Measurements from ENCODE around the gene PTK7.
"Not testable (repeated sequence)": the region's sequence is repeated elsewhere in the genome, so short reads cannot be mapped to it uniquely, and the experiment has no call there.

PTK7 gene

DNA sequence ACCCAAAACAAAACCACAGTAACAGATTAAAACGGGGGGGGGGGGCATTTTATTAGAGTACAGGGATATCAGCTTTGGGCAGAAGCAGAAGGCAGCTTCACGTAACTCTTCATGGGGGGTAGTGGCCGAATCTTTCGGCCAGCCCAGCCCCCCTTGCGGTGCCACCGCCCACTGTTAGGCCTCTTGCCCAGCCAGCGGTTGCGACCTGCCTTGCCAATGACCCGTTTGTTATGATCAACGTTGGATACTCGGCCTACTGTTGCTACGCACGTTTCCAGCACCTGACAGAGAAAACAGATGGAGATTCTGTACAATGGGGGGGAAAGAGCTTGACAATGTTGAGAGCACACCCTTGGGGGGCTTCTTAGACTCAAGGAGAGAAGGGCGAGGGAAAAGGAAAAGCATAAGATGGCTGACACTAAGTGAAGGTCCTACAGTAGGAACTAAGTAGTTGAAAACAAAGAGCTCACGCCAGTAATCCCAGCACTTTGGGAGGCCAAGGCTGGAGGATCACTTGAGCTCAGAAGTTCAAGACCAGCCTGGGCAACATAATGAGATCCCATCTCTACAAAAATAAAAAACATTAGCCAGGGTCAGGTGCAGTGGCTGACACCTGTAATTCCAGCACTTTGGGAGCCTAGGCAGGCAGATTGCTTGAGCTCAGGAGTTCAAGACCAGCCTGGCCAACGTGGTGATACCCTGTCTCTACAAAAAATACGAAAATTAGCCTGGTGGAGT lies 21.7 kb upstream of the PTK7 start:
- no peak for DNase-seq

DNA sequence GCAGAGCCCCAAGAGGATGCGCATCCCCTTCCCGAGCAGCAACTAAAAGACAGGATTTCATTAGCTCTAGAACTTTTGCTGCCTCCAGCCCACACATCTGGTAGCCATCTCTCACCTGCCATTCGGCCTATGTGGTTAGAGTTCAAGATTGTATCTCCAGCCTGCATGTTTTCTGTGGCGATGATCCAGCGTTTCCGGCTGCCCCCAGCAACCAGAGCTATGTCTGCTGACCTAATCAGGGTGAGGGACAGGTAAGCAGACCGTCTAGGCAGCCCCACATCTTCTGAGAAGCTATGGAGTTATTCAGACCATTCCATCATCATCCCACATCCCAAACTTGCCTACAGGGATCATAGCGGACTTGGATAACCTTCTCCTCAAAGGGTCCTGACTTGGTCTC lies 20.1 kb upstream of the PTK7 start:
- no peak for DNase-seq

DNA sequence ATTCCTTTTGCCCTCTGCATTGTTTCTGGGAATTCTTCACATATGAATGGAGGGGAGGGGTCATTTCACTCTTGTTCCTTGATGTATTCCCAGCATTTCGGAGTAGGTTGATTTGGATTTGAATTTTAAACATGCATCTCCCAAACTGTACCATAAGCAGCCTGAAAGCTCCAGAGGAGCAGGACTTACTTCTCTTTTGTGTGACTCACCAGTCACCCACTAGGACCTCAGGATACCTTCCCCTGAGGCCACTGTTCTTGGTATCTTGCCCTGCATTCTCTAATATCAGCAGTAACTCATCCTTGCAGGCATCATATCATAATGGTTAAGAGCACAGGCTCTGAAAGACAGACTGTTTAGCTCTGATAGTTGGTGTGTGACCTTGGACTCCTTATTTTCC lies 17.6 kb upstream of the PTK7 start:
- no peak for DNase-seq

DNA sequence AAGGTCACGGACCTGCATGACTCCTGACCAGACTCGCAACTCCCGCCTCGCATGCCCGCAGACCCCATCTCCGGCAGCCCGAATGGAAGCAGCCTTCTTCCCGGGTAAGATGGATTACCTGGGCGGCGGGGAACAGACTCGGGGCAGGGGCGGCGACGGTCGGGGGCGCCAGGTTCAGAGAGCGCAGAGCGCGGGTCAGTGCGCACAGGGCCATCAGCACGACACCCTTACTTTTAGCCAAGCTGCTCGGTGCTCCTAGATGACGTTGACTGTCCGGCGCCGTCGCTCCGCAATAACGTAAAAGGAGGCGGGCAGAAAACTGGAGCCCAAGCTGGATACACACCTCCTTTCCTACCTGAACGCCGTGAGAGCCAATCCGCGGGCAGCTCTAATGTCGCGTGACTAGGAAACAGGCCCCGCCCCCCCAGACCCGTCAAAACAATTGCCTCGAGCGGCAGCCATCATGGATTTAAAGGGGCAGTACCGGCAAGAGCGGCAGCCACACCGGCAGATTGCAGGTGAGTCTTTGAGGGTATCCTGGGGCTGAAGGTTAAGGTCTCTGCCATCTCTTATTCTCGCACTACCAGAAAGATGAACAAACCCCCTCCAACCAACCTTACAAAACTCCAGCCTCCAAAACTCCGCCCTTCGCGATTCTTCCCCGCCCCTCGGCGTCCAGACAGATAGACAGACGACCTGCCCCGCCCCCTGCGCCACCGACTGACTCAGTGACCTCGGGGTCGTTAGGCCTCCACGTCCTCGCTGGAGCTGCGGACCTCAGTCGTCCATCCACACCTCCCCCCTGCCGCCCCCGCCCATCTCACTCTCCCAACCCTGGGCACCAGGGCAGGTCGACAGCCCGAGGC lies 16.7 kb upstream of the PTK7 start, which contains the start of the genes KLC4 and MRPL2:
Gene KLC4 (plus strand): TSS at position 464 of the 866 bp plus-strand sequence. CDS start 1,705 bp downstream, outside the sequence.
Gene MRPL2 (minus strand): TSS at position 267 of the 866 bp plus-strand sequence. CDS start 53 bp downstream, at position 214.
- peak; percentile 86 for DNase-seq

DNA sequence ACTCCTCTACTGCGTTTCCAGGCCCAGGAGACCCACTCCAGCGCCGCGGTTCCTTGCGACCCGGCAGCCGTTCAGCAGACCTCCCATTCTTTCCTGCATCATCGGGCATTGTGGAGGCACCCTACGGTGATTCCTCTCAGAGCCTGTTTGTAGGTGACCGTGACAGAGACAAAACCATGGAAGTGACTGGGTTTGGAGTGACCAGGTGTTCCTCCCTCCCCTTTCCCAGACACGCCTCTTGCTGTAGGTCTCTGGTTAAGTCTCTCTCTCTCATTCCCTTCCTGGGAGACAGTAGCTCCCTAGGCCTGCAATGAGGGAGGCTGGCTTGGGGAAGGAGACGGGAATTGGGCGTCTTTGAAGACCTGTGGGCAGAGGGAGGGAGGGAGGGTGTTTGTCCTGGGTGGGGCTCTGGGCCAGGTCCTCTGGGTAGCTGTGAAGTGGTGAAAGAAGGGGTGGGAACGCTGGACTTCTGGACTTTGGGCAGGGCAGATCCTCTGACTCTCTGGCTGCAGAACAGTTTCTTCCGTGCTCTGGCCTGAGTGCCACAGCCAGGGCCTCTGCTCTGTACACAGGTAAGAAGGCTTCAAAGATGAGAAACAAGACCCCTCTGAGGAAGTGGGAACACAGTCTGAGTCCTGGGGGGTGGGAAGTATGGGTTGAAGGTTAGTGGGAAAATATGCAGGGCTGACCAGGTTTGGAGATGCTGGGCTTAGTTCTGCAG lies 15.9 kb upstream of the PTK7 start:
- no peak for DNase-seq

DNA sequence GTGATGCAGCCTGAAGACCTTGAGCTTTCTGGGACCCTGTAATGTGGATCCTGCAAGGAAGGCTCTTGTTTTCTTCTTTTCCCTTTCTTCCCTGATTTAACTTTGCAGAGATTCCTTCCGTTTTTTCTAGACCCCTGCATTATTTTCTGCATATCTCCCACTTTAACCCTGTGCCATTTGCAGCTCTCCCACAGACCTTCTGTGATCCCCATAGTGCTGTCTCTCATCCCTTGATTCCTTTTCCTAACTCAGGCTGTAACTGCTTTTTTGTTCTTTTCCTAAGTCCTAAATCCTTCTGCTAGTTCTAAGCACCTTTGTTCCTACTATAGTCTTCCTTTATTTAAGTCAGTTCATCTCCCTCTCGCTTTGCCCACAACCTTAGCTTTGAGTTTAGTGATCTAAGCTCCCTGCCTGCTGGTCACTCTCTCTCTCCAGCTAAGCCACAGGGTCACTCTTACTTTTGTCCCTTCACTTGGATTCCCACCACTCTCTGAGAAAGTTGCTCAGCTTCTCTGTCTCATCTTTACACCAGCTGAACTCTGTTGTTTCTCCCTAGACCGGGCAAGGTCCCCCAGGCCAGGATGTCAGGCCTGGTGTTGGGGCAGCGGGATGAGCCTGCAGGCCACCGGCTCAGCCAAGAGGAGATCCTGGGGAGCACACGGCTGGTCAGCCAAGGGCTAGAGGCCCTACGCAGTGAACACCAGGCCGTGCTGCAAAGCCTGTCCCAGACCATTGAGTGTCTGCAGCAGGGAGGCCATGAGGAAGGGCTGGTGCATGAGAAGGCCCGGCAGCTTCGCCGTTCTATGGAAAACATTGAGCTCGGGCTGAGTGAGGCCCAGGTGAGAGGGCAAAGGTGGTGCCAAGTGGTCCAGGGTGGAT lies 15.1 kb upstream of the PTK7 start:
- no peak for DNase-seq

DNA sequence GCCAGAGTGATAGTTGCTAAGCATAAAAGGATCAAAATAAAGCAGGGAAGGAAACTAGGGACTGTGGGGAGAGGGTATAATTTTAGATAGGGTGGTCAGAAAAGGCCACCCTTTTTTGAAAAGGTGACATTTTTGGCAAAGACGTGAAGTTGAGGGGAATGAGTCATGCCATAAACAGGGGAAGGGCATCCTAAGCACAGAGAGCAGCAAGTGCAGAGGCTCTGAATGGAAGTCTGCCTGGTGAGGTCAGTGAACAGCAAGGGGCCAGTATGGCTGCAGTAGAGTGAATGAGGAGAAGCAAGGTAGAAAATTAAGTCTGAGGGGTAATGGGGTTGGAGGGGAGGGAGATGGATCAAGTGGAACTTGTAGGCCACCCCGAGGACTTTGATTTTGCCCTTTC lies 14.3 kb upstream of the PTK7 start:
- DNase-seq: no peak

DNA sequence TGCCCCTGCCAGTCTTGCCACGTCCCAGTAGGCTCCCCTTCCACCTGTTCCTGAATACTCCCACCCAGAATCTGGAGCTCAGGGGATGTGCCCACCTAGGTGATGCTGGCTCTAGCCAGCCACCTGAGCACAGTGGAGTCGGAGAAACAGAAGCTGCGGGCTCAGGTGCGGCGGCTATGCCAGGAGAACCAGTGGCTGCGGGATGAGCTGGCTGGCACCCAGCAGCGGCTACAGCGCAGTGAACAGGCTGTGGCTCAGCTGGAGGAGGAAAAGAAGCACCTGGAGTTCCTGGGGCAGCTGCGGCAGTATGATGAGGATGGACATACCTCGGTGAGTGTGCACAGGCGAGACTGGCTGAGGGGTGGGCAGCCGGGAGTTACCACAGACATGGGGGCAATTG lies 13.3 kb upstream of the PTK7 start:
- DNase-seq: no peak

DNA sequence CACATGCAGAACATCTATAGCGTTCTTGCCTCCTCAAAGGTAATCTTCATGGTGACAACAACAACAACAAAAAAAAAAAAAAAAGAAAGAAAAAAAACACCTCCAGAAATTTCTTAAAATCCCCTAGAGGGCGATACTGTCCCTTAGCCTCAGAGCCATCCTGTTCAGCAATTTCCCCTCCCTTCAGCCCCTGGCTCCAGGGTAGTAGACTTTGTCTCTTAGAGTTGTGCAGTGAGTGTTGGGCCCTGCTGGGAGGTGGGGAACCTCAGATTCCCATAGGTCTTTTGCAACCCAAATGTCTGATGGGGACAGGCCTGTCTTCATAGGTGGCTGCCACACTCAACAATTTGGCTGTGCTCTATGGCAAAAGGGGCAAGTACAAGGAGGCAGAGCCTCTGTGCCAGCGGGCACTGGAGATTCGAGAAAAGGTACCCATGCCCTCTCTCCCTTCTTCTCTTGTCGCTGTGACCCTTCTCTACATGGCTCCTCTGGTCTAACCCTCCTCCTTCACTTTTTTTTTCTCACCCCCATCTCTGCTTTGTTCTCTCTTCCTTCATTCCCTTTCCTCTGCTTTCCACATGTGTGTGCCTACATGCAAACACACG lies 6.0 kb upstream of the PTK7 start:
- DNase-seq: no peak

DNA sequence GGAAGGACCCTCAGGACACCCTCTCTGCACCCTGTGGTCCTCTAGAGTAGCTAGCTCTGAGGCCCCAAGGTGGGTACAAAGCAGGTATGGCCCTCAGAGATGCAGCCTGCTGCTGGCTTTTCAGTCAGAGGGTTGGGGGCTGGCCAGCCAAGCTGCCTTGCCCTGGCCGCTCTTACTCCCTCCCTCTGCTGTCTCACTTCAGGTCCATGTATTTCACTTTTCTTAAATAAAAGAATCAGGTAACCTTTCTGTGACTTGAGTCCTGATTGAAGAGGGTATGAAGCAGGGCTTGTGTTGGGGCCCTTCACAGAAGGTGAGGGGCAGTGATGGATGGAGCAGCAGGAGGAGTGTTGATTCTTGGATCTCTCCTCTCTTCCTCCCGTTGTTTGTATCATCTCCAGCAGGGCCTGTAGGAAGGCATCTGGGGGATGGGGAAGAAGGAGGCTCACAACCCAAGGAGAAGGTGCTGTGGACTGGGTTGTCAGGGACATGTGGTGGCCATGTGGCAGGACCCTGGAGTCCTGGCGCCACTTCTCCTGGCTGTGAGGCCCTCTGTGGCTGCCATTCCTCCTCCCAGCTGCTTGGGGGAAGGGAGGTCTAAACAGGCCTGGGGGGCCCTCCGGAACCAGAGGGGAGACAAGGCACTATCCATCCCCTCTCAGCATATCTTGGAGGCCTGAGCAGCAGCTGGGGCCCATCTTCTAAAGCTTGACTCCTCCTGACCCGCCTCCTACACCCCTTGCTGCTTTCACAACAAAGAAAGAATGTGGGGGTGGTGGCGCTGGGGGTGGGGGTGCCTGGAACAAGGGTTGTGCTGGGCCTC lies 1.1 kb upstream of the PTK7 start:
- DNase-seq: no peak

DNA sequence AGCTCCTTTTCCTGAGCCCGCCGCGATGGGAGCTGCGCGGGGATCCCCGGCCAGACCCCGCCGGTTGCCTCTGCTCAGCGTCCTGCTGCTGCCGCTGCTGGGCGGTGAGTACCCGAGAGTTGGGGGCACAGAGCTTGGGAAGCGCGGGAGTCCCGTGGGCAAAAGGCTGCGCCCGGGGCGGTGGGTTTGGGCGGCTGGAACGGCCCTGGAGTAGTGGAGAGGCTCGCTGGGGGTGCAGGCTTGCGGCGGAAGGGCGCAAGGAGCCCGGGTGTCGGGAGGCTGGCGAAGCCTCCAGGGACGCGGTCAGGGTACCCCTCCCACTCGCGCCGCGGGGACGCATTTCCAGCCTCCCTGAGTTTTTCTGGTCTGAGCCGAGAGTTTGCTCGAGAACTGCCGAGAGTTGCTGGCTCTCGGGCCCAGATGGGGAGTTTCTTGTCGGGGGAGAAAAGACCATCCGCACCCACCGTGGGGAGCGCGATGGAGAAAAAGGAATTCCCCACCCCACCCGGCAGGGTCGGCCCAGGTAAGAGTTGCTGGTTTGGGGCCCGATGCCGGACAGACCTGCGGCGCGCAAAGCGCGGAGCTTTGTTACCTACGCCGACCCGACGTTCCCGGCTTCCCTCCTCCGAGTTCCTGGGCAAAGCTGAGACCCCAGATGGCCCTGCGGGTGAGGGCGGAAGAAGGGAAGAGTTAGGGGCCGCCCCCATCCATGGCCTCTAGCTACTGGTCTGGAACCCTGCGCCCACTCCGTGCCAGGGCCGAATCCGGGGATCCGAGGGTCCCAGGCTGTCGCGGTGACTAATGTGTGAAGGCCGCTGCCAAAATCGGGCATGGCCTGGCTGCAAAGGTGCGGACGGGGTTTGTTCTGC lies 584 bp downstream of the PTK7 start:
- no peak for DNase-seq

DNA sequence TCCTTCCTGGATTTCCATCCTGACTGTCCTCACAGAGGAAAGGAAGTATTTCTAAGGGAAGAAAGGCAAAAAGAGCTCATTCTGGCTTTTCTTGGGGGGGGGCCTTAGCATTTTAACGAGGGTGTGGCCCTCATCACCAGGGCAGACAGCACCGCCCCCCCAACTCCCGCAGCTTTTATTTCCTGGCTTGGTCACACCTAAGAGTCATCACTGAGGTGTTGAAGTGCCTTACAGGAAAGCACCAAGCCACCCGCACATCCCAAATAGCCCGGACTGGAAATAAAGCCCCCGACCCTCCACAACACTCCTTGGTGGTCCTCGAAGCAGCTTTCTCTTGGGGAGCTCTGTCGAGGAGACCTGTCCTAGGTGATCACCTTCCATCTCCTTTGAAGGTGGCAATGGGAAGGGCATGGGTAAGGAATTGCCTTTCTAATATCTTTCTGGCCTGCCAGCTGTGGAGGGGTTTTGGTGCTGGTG lies 1.3 kb downstream of the PTK7 start:
- DNase-seq: no peak

DNA sequence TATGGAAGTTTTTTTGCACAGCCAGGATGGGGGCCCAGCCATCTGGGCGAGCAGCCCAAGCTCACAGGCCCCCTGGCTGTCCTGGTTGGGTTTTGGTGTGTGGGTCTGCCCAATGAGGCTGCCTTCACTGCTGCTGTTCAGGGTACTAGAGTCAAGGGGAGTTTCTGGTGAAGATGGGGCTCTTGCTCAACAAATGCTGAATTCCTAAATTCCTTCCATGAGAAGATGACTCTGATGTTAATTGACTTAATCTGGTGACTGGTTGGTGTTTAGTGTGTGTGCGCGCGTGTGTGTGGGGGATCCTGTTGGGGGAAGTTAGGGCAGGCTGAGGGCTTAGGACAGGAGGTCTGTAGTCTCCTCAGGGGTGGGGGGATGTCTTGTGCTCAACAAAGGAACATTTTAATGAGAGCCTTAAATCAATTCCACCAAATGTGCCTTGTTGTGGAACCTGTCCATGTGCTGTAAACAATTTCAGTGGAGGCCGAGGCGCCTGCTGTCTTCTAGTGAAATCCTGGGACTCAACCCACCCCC lies 1.9 kb downstream of the PTK7 start:
- DNase-seq: no peak

DNA sequence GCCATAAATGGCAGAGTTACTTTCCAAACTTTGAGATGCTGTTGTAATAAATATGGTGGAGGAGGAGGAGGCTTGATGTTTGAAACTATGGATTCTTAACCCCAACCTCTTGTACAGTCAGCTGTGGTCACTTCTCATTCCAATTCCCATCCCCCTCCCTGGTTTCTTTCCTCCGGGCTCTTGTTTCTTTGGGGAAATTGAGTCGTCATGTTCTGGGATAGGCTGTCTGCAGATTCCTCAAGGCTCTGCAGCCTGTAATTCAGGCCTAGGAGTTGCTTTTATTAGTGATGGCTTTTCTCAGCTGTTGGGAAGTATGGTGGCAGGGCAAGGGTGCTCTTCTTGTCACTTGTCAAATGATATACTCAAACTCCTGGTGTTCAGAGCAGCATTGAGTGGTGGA lies 2.6 kb downstream of the PTK7 start:
- no peak for DNase-seq

DNA sequence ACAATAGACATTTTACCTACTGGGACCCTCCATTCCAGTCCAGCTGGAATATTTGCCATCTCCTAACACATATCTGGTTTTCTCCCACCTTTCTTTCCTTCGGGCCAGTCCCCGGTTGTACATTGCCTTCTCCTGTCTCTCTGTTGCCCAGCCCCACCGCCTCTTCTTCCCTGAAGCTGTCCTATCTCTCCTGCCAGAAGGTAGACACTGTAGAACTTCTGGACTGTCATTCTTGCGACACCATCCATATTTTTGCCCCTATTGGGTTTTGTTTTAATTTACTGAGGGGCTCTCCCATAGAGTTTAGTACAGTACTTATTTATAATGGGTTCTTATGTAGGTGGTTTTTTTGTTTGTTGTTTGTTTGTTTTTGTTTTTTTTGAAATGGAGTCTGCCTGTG lies 4.9 kb downstream of the PTK7 start:
- no peak for DNase-seq

DNA sequence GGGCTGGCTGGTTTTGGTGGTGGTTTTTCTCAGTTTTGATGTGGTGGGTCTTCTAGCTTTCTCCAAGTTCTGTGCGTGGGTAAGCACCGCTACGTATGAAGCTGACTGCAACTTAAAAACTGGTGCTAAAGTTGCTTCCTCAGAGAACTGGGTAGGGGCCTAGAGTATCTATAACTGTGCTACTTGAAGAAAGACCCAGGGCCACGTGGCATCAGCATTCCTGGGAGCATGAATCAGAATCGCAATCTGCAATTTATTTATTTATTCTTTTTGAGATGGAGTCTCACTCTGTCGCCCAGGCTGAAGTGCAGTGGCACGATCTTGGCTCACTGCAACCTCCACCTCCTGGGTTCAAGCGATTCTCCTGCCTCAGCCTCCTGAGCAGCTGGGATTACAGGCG lies 5.8 kb downstream of the PTK7 start:
- DNase-seq: not testable (repeated sequence)

DNA sequence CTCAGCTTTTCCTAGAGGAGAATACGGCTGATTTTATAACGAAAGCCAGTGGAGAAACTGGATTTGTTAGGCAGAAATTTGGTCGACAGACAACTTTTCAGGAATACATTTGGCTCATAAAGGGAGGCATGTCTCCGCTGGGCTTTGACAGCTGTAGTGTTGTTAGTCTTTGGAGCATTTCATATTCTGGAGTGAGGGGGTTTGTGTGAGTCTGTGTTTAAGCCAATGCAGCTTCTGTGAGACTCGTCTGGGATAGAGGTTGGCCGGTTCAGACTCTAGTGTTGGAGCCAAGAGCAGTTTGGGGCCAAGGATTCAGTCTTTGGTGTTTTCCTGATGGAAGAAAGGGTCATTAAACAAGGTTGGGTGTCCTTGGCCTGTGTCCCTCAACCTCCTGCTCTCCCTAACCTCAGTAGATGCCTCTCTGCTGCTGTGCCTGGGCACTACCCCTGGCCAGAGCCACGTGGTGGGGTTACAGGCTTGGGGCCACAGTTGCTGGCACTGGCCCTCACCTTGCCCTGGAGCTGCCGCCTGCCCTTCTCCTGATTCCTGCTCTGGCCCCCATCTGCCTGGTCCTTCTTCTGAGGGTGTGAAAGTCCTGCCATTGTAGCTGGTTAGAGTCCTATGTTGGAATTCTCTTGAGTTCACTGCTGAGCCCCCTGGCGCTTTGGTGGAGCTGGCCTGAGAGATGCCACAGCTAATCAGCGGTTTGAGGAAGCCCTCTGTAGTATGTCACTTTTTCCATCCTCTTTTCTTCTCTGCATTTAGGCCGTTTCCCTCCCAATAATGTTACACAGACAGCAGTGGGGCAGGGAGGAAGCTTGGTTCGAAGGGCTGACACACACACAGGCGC lies 6.9 kb downstream of the PTK7 start:
- no peak for DNase-seq

DNA sequence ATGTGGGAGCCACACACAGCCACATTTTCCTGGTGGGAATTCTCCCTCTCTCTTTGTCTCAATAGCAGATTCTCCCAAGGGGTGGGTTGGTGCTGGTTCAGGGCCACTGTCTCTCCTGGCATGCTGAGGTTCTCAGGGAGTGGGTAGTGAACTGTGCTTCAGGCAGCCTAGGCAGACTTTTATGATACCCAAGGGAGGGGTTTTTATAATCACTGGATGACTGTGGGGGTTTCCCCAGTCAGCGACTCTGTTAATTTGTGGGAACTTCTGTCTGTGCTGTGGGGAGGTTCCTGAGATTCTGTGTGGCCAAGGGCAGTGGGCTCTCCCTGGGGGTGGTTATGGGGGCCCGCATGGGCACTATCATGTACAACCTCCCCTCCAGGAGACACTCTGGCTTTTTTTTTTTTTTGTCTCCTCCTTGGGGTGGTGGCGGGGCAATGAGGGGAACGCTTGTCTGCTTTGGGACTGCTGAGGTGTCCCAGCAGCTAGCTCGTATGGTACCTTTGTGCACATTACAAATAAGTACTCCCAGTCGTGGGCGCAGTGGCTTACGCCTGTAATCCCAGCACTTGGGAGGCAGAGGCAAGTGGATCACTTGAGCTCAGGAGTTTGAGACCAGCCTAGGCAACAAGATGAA lies 10.0 kb downstream of the PTK7 start:
- no peak for DNase-seq
